GM23338 (cell line): ENCODE data around the gene ALPP. TPM values are rescaled to one million over a fixed set of nuclear protein-coding genes. Genes with fewer than 3 reads are reported as not detected.

Experiments used
- ATAC-seq: fragments of 200-7000 bp; cut with Tn5 transposase; 3 replicates; pipeline ENCODE4 v1.9.1; 2020
- DNase-seq: peaks from one replicate; pipeline ENCODE4 v3.0.0-alpha.2; 2015; ENCODE audit warnings: low spot score
- H2AFZ ChIP-seq: fragments of 200-600 bp; sonication (generic); 2 replicates; pipeline ENCODE4 v1.8.0; 2016; ENCODE audit warnings: antibody characterized with exemption, mild to moderate bottlenecking, moderate library complexity
- H3F3A ChIP-seq: fragments of 200-600 bp; sonication (generic); replicated peaks from 2 replicates; pipeline ENCODE4 v1.8.0; 2017; ENCODE audit warnings: antibody characterized with exemption, mixed run types, low read depth
- H3K27ac ChIP-seq: fragments of 200-600 bp; sonication (generic); 2 replicates; pipeline ENCODE4 v1.6.1; 2016; ENCODE audit warnings: low read depth
- H3K27me3 ChIP-seq: fragments of 200-600 bp; sonication (generic); 2 replicates; pipeline ENCODE4 v1.8.0; 2016; ENCODE audit warnings: mild to moderate bottlenecking, mixed run types, moderate library complexity; ENCODE audit not compliant: insufficient read depth
- H3K36me3 ChIP-seq: fragments of 200-600 bp; sonication (generic); 2 replicates; pipeline ENCODE4 v1.8.0; 2016; ENCODE audit warnings: mild to moderate bottlenecking; ENCODE audit not compliant: insufficient read depth
- H3K4me1 ChIP-seq: fragments of 200-600 bp; sonication (generic); 2 replicates; pipeline ENCODE4 v1.8.0; 2016; ENCODE audit warnings: mild to moderate bottlenecking, moderate library complexity; ENCODE audit not compliant: insufficient read depth
- H3K4me2 ChIP-seq: fragments of 200-600 bp; sonication (generic); 2 replicates; pipeline ENCODE4 v1.7.1; 2017; ENCODE audit warnings: mixed run types
- H3K4me3 ChIP-seq: fragments of 200-600 bp; sonication (generic); 2 replicates; pipeline ENCODE4 v1.6.1; 2016; ENCODE audit warnings: mixed run types
- H3K79me2 ChIP-seq: fragments of 200-600 bp; sonication (generic); replicated peaks from 2 replicates; pipeline ENCODE4 v1.8.0; 2017; ENCODE audit warnings: mild to moderate bottlenecking; ENCODE audit not compliant: insufficient read depth
- H3K9me2 ChIP-seq: fragments of 200-600 bp; sonication (generic); 2 replicates; pipeline ENCODE4 v1.8.0; 2017; ENCODE audit not compliant: insufficient read depth
- H4K20me1 ChIP-seq: fragments of 200-600 bp; sonication (generic); replicated peaks from 2 replicates; pipeline ENCODE4 v1.8.0; 2017; ENCODE audit warnings: mild to moderate bottlenecking; ENCODE audit not compliant: insufficient read depth
- H3K27ac Mint-ChIP-seq: 2 replicates; pipeline ENCODE4 v1.8.0; 2020; ENCODE audit warnings: inconsistent platforms, mild to moderate bottlenecking, moderate library complexity, mixed read lengths
- H3K27me3 Mint-ChIP-seq: 3 replicates; pipeline ENCODE4 v1.8.0; 2022; ENCODE audit warnings: low read depth, mild to moderate bottlenecking, moderate library complexity, mixed read lengths, inconsistent platforms; ENCODE audit not compliant: insufficient read depth, poor library complexity
- H3K36me3 Mint-ChIP-seq: 3 replicates; pipeline ENCODE4 v1.8.0; 2021; ENCODE audit warnings: low read depth, mild to moderate bottlenecking, inconsistent platforms, moderate library complexity, mixed read lengths
- H3K4me1 Mint-ChIP-seq: 3 replicates; pipeline ENCODE4 v1.8.0; 2020; ENCODE audit warnings: mild to moderate bottlenecking, inconsistent platforms, mixed read lengths
- H3K4me3 Mint-ChIP-seq: 3 replicates; pipeline ENCODE4 v1.8.0; 2021; ENCODE audit warnings: moderate library complexity, mild to moderate bottlenecking, inconsistent platforms, mixed read lengths
- H3K9me3 Mint-ChIP-seq: 3 replicates; pipeline ENCODE4 v1.8.0; 2020; ENCODE audit warnings: moderate library complexity, mild to moderate bottlenecking, inconsistent platforms, mixed read lengths
- CREB1 ChIP-seq: fragments of 250-450 bp; sonication (Bioruptor Pico); IDR thresholded peaks from 2 replicates; pipeline ENCODE4 v1.5.0; 2020; ENCODE audit warnings: low read depth, mild to moderate bottlenecking, moderate library complexity
- CTCF ChIP-seq, 2 experiments: fragments of 200-600 bp in 1 of 2; sonication (generic) in 1 of 2; conservative IDR thresholded peaks; 2 replicates each; pipeline versions ENCODE4 v1.5.1 to v1.6.1; 2016 to 2017; ENCODE audit warnings: antibody characterized with exemption in 2 of 2, low read depth in 2 of 2, mild to moderate bottlenecking in 2 of 2, moderate library complexity in 1 of 2
- EZH2 ChIP-seq: fragments of 200-600 bp; sonication (generic); IDR thresholded peaks from one replicate; pipeline ENCODE4 v1.8.0; 2017; ENCODE audit warnings: antibody characterized with exemption, mild to moderate bottlenecking, low read depth; ENCODE audit not compliant: unreplicated experiment
- JUNB ChIP-seq: IDR thresholded peaks from one replicate; pipeline ENCODE4 v1.6.1; 2016; ENCODE audit warnings: antibody characterized with exemption; ENCODE audit not compliant: unreplicated experiment
- NANOG ChIP-seq: IDR thresholded peaks from 2 replicates; pipeline ENCODE4 v1.6.1; 2016; ENCODE audit warnings: antibody characterized with exemption, borderline replicate concordance
- POLR2AphosphoS5 ChIP-seq: IDR thresholded peaks from 2 replicates; pipeline ENCODE4 v1.6.1; 2016; ENCODE audit warnings: antibody characterized with exemption, low read depth
- ZNF114 ChIP-seq: fragments of 250-450 bp; sonication (Bioruptor Pico); IDR thresholded peaks from 2 replicates; pipeline ENCODE4 v1.5.0; 2020; ENCODE audit warnings: mild to moderate bottlenecking, moderate library complexity
- polyA plus RNA-seq: library from polyadenylated mRNA; unstranded; fragments of >200 nt; fragmentation: Nextera tagmentation; extraction: Ambion mirVana; gene quantifications from 2 replicates; pipeline ENCODE4 v1.2.1, GENCODE V29; 2016
- total RNA-seq: library from RNA; depleted of rRNA; stranded (reverse); fragments of >200 nt; shearing (Covaris generic); gene quantifications from 2 replicates; pipeline ENCODE4 v1.2.3, GENCODE V29; 2014
- TF ChIP-seq, protein P1 (sequence below): fragments of 250-450 bp; sonication (Bioruptor Pico); IDR thresholded peaks from 2 replicates; pipeline ENCODE4 v1.5.0; 2020; ENCODE audit warnings: mild to moderate bottlenecking, moderate library complexity
- TF ChIP-seq, protein P2 (sequence below): IDR thresholded peaks from 2 replicates; pipeline ENCODE4 v1.6.1; 2016; ENCODE audit warnings: antibody characterized with exemption

Gene ALPP
- total and polyA plus RNA-seq, 2 experiments from 2014 or later, result 0.28 TPM; not detected in 1

DNA sequence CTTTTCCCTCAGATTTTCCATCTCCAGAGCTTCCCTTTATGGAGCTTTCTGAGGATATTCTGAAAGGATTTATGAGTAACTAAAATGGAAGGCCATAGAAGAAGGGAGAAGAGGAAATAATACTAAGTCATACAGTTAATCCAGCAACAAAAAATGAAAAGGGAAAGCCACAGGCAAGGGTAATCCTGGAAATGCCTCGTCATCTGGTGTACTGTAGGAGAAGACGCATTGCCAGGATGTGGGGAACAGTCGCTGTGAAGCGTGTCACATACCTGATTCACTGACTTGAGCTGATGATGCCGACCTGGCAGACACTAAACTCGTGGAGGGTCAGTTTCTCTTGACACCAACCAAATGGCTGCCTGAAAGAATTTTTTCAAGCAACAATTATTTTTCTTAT is 34.7 kb upstream of the ALPP start (continued):
- TF ChIP-seq, protein P1, sequence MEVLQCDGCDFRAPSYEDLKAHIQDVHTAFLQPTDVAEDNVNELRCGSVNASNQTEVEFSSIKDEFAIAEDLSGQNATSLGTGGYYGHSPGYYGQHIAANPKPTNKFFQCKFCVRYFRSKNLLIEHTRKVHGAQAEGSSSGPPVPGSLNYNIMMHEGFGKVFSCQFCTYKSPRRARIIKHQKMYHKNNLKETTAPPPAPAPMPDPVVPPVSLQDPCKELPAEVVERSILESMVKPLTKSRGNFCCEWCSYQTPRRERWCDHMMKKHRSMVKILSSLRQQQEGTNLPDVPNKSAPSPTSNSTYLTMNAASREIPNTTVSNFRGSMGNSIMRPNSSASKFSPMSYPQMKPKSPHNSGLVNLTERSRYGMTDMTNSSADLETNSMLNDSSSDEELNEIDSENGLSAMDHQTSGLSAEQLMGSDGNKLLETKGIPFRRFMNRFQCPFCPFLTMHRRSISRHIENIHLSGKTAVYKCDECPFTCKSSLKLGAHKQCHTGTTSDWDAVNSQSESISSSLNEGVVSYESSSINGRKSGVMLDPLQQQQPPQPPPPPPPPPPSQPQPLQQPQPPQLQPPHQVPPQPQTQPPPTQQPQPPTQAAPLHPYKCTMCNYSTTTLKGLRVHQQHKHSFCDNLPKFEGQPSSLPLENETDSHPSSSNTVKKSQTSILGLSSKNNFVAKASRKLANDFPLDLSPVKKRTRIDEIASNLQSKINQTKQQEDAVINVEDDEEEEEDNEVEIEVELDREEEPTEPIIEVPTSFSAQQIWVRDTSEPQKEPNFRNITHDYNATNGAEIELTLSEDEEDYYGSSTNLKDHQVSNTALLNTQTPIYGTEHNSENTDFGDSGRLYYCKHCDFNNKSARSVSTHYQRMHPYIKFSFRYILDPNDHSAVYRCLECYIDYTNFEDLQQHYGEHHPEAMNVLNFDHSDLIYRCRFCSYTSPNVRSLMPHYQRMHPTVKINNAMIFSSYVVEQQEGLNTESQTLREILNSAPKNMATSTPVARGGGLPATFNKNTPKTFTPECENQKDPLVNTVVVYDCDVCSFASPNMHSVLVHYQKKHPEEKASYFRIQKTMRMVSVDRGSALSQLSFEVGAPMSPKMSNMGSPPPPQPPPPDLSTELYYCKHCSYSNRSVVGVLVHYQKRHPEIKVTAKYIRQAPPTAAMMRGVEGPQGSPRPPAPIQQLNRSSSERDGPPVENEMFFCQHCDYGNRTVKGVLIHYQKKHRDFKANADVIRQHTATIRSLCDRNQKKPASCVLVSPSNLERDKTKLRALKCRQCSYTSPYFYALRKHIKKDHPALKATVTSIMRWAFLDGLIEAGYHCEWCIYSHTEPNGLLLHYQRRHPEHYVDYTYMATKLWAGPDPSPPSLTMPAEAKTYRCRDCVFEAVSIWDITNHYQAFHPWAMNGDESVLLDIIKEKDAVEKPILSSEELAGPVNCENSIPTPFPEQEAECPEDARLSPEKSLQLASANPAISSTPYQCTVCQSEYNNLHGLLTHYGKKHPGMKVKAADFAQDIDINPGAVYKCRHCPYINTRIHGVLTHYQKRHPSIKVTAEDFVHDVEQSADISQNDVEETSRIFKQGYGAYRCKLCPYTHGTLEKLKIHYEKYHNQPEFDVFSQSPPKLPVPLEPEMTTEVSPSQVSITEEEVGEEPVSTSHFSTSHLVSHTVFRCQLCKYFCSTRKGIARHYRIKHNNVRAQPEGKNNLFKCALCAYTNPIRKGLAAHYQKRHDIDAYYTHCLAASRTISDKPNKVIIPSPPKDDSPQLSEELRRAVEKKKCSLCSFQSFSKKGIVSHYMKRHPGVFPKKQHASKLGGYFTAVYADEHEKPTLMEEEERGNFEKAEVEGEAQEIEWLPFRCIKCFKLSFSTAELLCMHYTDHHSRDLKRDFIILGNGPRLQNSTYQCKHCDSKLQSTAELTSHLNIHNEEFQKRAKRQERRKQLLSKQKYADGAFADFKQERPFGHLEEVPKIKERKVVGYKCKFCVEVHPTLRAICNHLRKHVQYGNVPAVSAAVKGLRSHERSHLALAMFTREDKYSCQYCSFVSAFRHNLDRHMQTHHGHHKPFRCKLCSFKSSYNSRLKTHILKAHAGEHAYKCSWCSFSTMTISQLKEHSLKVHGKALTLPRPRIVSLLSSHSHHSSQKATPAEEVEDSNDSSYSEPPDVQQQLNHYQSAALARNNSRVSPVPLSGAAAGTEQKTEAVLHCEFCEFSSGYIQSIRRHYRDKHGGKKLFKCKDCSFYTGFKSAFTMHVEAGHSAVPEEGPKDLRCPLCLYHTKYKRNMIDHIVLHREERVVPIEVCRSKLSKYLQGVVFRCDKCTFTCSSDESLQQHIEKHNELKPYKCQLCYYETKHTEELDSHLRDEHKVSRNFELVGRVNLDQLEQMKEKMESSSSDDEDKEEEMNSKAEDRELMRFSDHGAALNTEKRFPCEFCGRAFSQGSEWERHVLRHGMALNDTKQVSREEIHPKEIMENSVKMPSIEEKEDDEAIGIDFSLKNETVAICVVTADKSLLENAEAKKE (CRISPR knock-in tag), result no peak
- TF ChIP-seq, protein P2, sequence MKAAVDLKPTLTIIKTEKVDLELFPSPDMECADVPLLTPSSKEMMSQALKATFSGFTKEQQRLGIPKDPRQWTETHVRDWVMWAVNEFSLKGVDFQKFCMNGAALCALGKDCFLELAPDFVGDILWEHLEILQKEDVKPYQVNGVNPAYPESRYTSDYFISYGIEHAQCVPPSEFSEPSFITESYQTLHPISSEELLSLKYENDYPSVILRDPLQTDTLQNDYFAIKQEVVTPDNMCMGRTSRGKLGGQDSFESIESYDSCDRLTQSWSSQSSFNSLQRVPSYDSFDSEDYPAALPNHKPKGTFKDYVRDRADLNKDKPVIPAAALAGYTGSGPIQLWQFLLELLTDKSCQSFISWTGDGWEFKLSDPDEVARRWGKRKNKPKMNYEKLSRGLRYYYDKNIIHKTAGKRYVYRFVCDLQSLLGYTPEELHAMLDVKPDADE, result no peak
- TF ChIP-seq JUNB (no peak), ZNF114 (CRISPR knock-in tag) (no peak), NANOG (no peak), CREB1 (CRISPR knock-in tag) (no peak), EZH2 (no peak)

DNA sequence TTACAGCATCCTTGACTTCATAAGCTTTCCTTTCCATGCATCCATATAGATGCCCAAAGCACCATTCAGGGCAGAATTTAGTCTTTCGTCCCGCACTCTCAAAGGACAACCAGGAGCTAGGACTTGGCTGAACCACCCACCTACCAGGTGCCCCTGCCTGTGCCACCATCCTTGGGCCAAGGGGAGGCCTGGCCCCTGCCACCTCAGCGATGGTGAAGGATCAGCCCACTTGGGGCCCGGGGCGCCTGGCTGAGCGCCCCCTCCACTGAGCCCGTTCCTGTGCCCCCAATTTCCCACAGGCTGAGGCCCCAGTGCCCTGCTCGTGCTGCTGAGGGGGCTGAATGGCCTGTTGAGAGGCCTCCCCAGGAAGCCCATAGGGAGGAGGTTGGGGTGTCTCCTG is 33.3 kb upstream of the ALPP start:
- Mint-ChIP-seq H3K27ac (no peak overlapping the region), H3K9me3 (peaks cover 3% of the 10 kb centered on the region; the same call in 1 of the 3 replicates), H3K36me3 (no peaks in the 10 kb centered on the region; the same call in 2 of the 3 replicates), H3K27me3 (peaks cover 19% of the 10 kb centered on the region), H3K4me1 (no peaks in the 10 kb centered on the region), H3K4me3 (no peak overlapping the region)
- Histone ChIP-seq H3K36me3 (no peaks in the 10 kb centered on the region), H3K4me2 (no peak overlapping the region), H3K9me2 (no peaks in the 10 kb centered on the region), H4K20me1 (no peaks in the 10 kb centered on the region), H2AFZ (no peak overlapping the region), H3F3A (no peaks in the 10 kb centered on the region), H3K79me2 (no peaks in the 10 kb centered on the region), H3K27me3 (peaks cover 4% of the 10 kb centered on the region; the same call in 1 of the 2 replicates), H3K4me3 (no peak overlapping the region), H3K27ac (no peak overlapping the region), H3K4me1 (no peaks in the 10 kb centered on the region)
- DNase-seq (no peak), ATAC-seq (no peak)
- TF ChIP-seq, protein P2, result no peak
- TF ChIP-seq POLR2AphosphoS5, result no peak
- TF ChIP-seq CTCF (conservative IDR thresholded peaks at IDR 0.05; ENCODE audit: low read depth in 2 of 2), result no peak
